IPS-NIHi7 (cell line): Measurements from ENCODE around the gene MRGPRX2.

ENCODE experiments used
- DNase-seq: peaks from one replicate; pipeline ENCODE4 v3.0.0; 2012; ENCODE audit warnings: mixed read lengths; ENCODE audit errors: extremely low spot score

MRGPRX2 gene

GRCh38 chr11:19060629-19061028 is at the start of gene MRGPRX2:
Gene MRGPRX2 (minus strand): TSS chr11:19060717. CDS start chr11:19056402, 4,315 bp downstream.
- peak; percentile 4 for DNase-seq

GRCh38 chr11:19110295-19110694 is 49.8 kb upstream of the MRGPRX2 start:
- DNase-seq = no peak

- no peak for DNase-seq
Observed at GRCh38 chr11:19107125-19107524, 46.6 kb upstream of the MRGPRX2 start.

- no peak for DNase-seq
Observed at GRCh38 chr11:19105011-19105410, 44.5 kb upstream of the MRGPRX2 start.

GRCh38 chr11:19102521-19102900 is 42.0 kb upstream of the MRGPRX2 start:
- DNase-seq = no peak

GRCh38 chr11:19101796-19102520 is 41.4 kb upstream of the MRGPRX2 start:
- DNase-seq = no peak

GRCh38 chr11:19100885-19101284 is 40.4 kb upstream of the MRGPRX2 start:
- no peak for DNase-seq

- DNase-seq = no peak
Observed at GRCh38 chr11:19099093-19099492, 38.6 kb upstream of the MRGPRX2 start.

- DNase-seq = no peak
Observed at GRCh38 chr11:19094859-19095258, 34.3 kb upstream of the MRGPRX2 start.

- DNase-seq = no peak
Observed at GRCh38 chr11:19093976-19094375, 33.5 kb upstream of the MRGPRX2 start.

- no peak for DNase-seq
Observed at GRCh38 chr11:19092850-19093249, 32.3 kb upstream of the MRGPRX2 start.

- DNase-seq = no peak
Observed at GRCh38 chr11:19092342-19092741, 31.8 kb upstream of the MRGPRX2 start.

- no peak for DNase-seq
Observed at GRCh38 chr11:19091366-19091765, 30.8 kb upstream of the MRGPRX2 start.

GRCh38 chr11:19089421-19089820 is 28.9 kb upstream of the MRGPRX2 start:
- DNase-seq = no peak

- no peak for DNase-seq
Observed at GRCh38 chr11:19088791-19089190, 28.3 kb upstream of the MRGPRX2 start.

- DNase-seq = no peak
Observed at GRCh38 chr11:19087658-19088057, 27.1 kb upstream of the MRGPRX2 start.

GRCh38 chr11:19084661-19085315 is 24.3 kb upstream of the MRGPRX2 start:
- no peak for DNase-seq

GRCh38 chr11:19083166-19083565 is 22.6 kb upstream of the MRGPRX2 start:
- no peak for DNase-seq

- DNase-seq = no peak
Observed at GRCh38 chr11:19080579-19080993, 20.1 kb upstream of the MRGPRX2 start.

- no peak for DNase-seq
Observed at GRCh38 chr11:19079643-19080440, 19.3 kb upstream of the MRGPRX2 start.

GRCh38 chr11:19077965-19078364 is 17.4 kb upstream of the MRGPRX2 start:
- DNase-seq = no peak

- peak; percentile 75 for DNase-seq
Observed at GRCh38 chr11:19076744-19077589, 16.4 kb upstream of the MRGPRX2 start.
